Measurements from ENCODE around the gene GPC3.

DNA sequence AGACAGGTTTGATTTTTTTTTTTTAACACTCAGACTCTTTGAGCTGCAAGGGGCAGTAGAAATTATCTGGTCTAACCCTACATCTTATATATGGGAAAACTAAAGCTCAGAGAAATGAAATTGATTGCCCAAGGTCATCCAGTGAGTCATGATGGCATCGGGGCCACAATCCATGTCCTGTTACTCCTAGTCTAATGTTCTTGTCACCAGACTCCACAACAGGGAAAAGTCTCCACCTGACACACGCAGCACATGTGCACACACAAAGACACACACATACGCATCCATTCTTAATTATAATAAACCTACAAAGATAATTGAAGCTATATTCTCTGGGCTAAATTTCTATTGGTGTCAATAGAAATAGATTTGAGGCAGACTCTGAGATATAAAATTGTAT, 48.4 kb downstream of the GPC3 start:
- TF ChIP-seq POLR2A (IDR thresholded peaks at IDR 0.05) (no peak), EP300 (IDR thresholded peaks at IDR 0.05) (no peak), POLR2AphosphoS5 (IDR thresholded peaks at IDR 0.05) (no peak)
- TF ChIP-seq, protein P1, sequence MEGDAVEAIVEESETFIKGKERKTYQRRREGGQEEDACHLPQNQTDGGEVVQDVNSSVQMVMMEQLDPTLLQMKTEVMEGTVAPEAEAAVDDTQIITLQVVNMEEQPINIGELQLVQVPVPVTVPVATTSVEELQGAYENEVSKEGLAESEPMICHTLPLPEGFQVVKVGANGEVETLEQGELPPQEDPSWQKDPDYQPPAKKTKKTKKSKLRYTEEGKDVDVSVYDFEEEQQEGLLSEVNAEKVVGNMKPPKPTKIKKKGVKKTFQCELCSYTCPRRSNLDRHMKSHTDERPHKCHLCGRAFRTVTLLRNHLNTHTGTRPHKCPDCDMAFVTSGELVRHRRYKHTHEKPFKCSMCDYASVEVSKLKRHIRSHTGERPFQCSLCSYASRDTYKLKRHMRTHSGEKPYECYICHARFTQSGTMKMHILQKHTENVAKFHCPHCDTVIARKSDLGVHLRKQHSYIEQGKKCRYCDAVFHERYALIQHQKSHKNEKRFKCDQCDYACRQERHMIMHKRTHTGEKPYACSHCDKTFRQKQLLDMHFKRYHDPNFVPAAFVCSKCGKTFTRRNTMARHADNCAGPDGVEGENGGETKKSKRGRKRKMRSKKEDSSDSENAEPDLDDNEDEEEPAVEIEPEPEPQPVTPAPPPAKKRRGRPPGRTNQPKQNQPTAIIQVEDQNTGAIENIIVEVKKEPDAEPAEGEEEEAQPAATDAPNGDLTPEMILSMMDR (IDR thresholded peaks at IDR 0.05): no peak

All from stomach (tissue), 4 donors.